ENCODE results near the gene ANKRD27.

GRCh38 chr19:32638625-32639024, 36.4 kb downstream of the ANKRD27 start:
- TF ChIP-seq CTCF (IDR thresholded peaks at IDR 0.05) = no peak
- no peak for TF ChIP-seq POLR2A (IDR thresholded peaks at IDR 0.05)
